Subcutaneous abdominal adipose tissue (tissue), 5 donors: ENCODE data around the gene ITPRID2.

Experiments used
- H3K27ac ChIP-seq: one replicate; pipeline ENCODE4 v1.7.0; 2013; ENCODE audit warnings: low read depth, mild to moderate bottlenecking, inconsistent platforms, low read length, moderate library complexity
- H3K27me3 ChIP-seq, 5 donors: one replicate each; pipeline ENCODE4 v1.7.0; 2013; ENCODE audit warnings: low read length in 5 of 5, inconsistent platforms in 1 of 5; ENCODE audit not compliant: control insufficient read depth in 5 of 5, insufficient read depth in 4 of 5
- H3K36me3 ChIP-seq, 5 donors: one replicate each; pipeline ENCODE4 v1.7.0; 2013; ENCODE audit warnings: low read length in 5 of 5; ENCODE audit not compliant: control insufficient read depth in 5 of 5, insufficient read depth in 5 of 5
- H3K4me1 ChIP-seq, 5 donors: one replicate each; pipeline ENCODE4 v1.7.0; 2013; ENCODE audit warnings: low read length in 5 of 5, mild to moderate bottlenecking in 3 of 5, moderate library complexity in 1 of 5; ENCODE audit not compliant: control insufficient read depth in 5 of 5, insufficient read depth in 5 of 5
- H3K4me3 ChIP-seq, 5 donors: one replicate each; pipeline ENCODE4 v1.7.0; 2013; ENCODE audit warnings: low read length in 5 of 5, low read depth in 1 of 5
- H3K9ac ChIP-seq, 5 donors: one replicate each; pipeline ENCODE4 v1.7.0; 2013; ENCODE audit warnings: low read length in 5 of 5, mild to moderate bottlenecking in 4 of 5, moderate library complexity in 3 of 5
- H3K9me3 ChIP-seq, 5 donors: one replicate each; pipeline ENCODE4 v1.7.0; 2013; ENCODE audit warnings: low read length in 5 of 5; ENCODE audit not compliant: control insufficient read depth in 5 of 5
- donor health status: healthy.
- donor health status: healthy.
- donor health status: healthy.
- donor health status: healthy.
- donor health status: healthy.

ITPRID2 gene

GRCh38 chr2:181878448-181878847 is 13.1 kb upstream of the ITPRID2 start:
- Histone ChIP-seq H3K9ac (no peak overlapping the region), H3K27me3 (no peaks in the 10 kb centered on the region), H3K4me3 (no peak overlapping the region), H3K9me3 (no peaks in the 10 kb centered on the region), H3K27ac (no peak overlapping the region), H3K4me1 (no peaks in the 10 kb centered on the region), H3K36me3 (no peaks in the 10 kb centered on the region)

GRCh38 chr2:181879295-181879694 is 12.2 kb upstream of the ITPRID2 start:
- Histone ChIP-seq H3K4me1 (no peaks in the 10 kb centered on the region), H3K9ac (no peak overlapping the region), H3K27me3 (no peaks in the 10 kb centered on the region), H3K36me3 (no peaks in the 10 kb centered on the region), H3K27ac (no peak overlapping the region), H3K4me3 (no peak overlapping the region), H3K9me3 (no peaks in the 10 kb centered on the region)

GRCh38 chr2:181882246-181883020 is 9.1 kb upstream of the ITPRID2 start:
- H3K9me3 ChIP-seq, result no peaks in the 10 kb centered on the region
- H3K4me1 ChIP-seq, result no peaks in the 10 kb centered on the region
- H3K36me3 ChIP-seq, result no peaks in the 10 kb centered on the region
- H3K4me3 ChIP-seq, result no peak overlapping the region
- no peak overlapping the region for H3K9ac ChIP-seq
- no peak overlapping the region for H3K27ac ChIP-seq
- no peaks in the 10 kb centered on the region for H3K27me3 ChIP-seq

- Histone ChIP-seq H3K9me3 (no peaks in the 10 kb centered on the region), H3K4me1 (no peaks in the 10 kb centered on the region), H3K36me3 (no peaks in the 10 kb centered on the region), H3K27me3 (no peaks in the 10 kb centered on the region), H3K9ac (no peak overlapping the region), H3K4me3 (no peak overlapping the region), H3K27ac (no peak overlapping the region)
Measured at GRCh38 chr2:181884601-181885000, 6.9 kb upstream of the ITPRID2 start.

GRCh38 chr2:181885096-181885495 is 6.4 kb upstream of the ITPRID2 start:
- no peak overlapping the region for H3K27ac ChIP-seq
- H3K4me3 ChIP-seq, result no peak overlapping the region
- H3K9ac ChIP-seq, result no peak overlapping the region

GRCh38 chr2:181886192-181886591 is 5.3 kb upstream of the ITPRID2 start:
- H3K9ac ChIP-seq, result no peak overlapping the region
- H3K36me3 ChIP-seq, result no peaks in the 10 kb centered on the region

More at GRCh38 chr2:181885096-181885495, 6.4 kb upstream of the ITPRID2 start:
- Histone ChIP-seq H3K9me3 (no peaks in the 10 kb centered on the region), H3K4me1 (no peaks in the 10 kb centered on the region), H3K27me3 (no peaks in the 10 kb centered on the region), H3K36me3 (no peaks in the 10 kb centered on the region)

GRCh38 chr2:181887045-181887444 is 4.5 kb upstream of the ITPRID2 start:
- no peak overlapping the region for H3K4me3 ChIP-seq
- H3K9ac ChIP-seq, result no peak overlapping the region
- no peaks in the 10 kb centered on the region for H3K27me3 ChIP-seq
- peaks cover 0 to 5% (median 2%) of the 10 kb centered on the region in 5 donors for H3K4me1 ChIP-seq
- no peaks in the 10 kb centered on the region for H3K9me3 ChIP-seq
- H3K36me3 ChIP-seq, result no peaks in the 10 kb centered on the region
- H3K27ac ChIP-seq, result no peak overlapping the region

More at GRCh38 chr2:181886192-181886591, 5.3 kb upstream of the ITPRID2 start:
- no peak overlapping the region for H3K4me3 ChIP-seq
- no peaks in the 10 kb centered on the region for H3K27me3 ChIP-seq
- no peaks in the 10 kb centered on the region for H3K9me3 ChIP-seq
- H3K27ac ChIP-seq, result no peak overlapping the region
- H3K4me1 ChIP-seq, result peaks cover 0 to 4% (median 2%) of the 10 kb centered on the region in 5 donors

- H3K9ac ChIP-seq, result no peak overlapping the region
- H3K36me3 ChIP-seq, result no peaks in the 10 kb centered on the region
- no peaks in the 10 kb centered on the region for H3K9me3 ChIP-seq
- no peaks in the 10 kb centered on the region for H3K27me3 ChIP-seq
- no peak overlapping the region for H3K27ac ChIP-seq
- peaks cover 0 to 25% (median 23%) of the 10 kb centered on the region in 5 donors for H3K4me1 ChIP-seq
- H3K4me3 ChIP-seq, result no peak overlapping the region
Measured at GRCh38 chr2:181889776-181890175, 1.8 kb upstream of the ITPRID2 start.

GRCh38 chr2:181890271-181890670 is 1.3 kb upstream of the ITPRID2 start:
- Histone ChIP-seq H3K9me3 (no peaks in the 10 kb centered on the region), H3K4me1 (peaks cover 0 to 26% (median 23%) of the 10 kb centered on the region in 5 donors), H3K27ac (no peak overlapping the region), H3K9ac (no peak overlapping the region), H3K4me3 (no peak overlapping the region), H3K27me3 (no peaks in the 10 kb centered on the region), H3K36me3 (no peaks in the 10 kb centered on the region)

GRCh38 chr2:181891966-181892798 is 652 bp downstream of the ITPRID2 start:
- peaks cover 0 to 30% (median 26%) of the 10 kb centered on the region in 5 donors for H3K4me1 ChIP-seq
- peak overlapping the region; percentile 53 to 96 (median 85) for H3K9ac ChIP-seq
- H3K27ac ChIP-seq, result peak overlapping the region; percentile 94
- peak overlapping the region; percentile 80 to 100 (median 97) for H3K4me3 ChIP-seq
- H3K27me3 ChIP-seq, result no peaks in the 10 kb centered on the region
- H3K36me3 ChIP-seq, result peaks cover 0 to 3% (median 0%) of the 10 kb centered on the region in 5 donors
- H3K9me3 ChIP-seq, result no peaks in the 10 kb centered on the region
